Hematopoietic multipotent progenitor cell (in vitro differentiated cells): Measurements from ENCODE around the gene LRRC32. TPM values are rescaled to one million over a fixed set of nuclear protein-coding genes. Genes with fewer than 3 reads are reported as not detected.

Experiments
- DNase-seq, 3 donors: peaks; one replicate each; pipeline ENCODE4 v3.0.0-alpha.2; 2011 to 2015; ENCODE audit warnings: low read depth in 2 of 3, low spot score in 2 of 3
- total RNA-seq: library from RNA; depleted of rRNA; stranded (reverse); fragments of >200 nt; gene quantifications from one replicate; pipeline ENCODE4 v1.2.3, GENCODE V29; 2012

LRRC32 gene, protein sequence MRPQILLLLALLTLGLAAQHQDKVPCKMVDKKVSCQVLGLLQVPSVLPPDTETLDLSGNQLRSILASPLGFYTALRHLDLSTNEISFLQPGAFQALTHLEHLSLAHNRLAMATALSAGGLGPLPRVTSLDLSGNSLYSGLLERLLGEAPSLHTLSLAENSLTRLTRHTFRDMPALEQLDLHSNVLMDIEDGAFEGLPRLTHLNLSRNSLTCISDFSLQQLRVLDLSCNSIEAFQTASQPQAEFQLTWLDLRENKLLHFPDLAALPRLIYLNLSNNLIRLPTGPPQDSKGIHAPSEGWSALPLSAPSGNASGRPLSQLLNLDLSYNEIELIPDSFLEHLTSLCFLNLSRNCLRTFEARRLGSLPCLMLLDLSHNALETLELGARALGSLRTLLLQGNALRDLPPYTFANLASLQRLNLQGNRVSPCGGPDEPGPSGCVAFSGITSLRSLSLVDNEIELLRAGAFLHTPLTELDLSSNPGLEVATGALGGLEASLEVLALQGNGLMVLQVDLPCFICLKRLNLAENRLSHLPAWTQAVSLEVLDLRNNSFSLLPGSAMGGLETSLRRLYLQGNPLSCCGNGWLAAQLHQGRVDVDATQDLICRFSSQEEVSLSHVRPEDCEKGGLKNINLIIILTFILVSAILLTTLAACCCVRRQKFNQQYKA
- 0.27 TPM for total RNA-seq

DNA sequence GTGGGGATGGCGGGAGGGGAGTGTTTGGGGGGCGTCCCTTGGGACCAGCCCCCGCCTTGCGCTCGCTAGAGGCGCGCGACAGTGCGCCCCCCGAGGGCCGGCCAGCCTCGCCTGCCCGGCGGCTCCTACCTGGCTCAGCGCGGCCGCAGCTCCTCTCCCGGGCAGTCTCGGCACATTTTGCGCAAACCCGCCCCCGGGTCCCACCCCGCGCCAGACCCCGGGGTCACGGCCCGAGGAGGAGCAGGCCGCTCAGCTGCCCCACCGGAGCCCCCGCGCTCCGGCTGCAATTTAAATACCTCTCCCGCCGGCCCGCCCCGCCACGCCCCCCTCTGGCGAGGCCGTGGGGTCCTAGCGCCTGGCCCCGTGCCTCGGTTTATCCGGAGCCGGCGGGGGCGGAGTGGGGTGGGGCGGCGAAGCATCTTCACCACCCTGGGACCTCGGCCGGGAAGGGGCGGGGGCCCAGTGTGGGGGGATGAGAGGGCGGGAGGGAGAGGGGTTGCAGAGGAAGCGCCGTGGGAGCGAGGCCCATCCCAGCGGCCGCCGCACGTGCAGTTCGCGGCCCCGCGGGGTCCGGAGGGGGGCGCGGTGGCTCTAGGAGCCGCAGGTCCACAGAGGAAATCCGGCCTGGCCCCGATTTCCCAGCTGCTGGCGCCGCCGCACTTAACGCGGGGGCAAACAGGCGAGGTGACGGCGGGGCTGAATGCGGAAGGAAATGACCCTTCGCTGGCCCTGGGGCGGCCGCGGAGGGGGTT lies at the start of gene LRRC32:
LRRC32 (minus strand) TSS at position 263 of the 752 bp plus-strand sequence. CDS start 4,793 bp downstream, outside the sequence.
- DNase-seq: peak in 2 of 3 donors; percentile 58 to 59

DNA sequence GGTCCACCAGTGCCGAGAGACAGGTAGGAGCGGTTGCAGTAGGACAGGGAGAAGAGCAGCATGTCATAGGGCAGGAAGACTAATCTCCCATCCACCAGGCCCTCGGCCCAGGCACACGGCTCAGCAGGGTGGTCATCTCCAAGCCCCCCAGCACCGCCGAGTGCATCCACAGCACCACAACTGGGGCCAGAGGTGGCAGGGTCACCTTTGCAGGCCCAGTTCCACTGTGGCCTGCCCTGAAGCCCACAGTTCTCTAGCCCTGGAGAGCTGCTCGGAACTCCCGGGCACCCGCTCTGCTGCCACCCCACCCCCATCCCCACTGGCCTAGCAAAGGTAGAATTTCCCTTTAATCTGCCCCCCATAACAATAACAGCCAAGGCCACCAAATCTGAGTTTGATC lies 49.1 kb upstream of the LRRC32 start:
- DNase-seq: no peak

GRCh38 chr11:76719281-76719680 lies 48.7 kb upstream of the LRRC32 start:
- DNase-seq: no peak

DNA sequence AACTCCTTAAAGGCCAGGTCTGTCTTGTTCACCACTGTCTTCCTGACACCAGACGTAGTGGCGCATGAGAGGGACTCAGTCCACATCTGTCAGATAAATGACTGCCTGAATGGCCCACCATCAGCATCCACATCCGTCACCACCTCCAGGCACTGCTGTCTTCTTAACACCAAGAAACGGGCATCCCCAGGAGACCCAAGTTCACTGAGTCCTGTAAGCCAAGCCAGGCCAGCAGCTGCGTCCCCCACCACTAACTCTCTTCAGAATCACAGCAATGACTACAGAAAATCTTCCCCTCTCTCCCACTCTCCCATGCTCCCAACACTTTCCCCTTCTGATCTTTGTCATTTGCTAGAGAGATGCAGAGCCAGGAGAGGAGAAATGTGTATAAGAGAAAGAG lies 47.3 kb upstream of the LRRC32 start:
- no peak for DNase-seq

- no peak for DNase-seq
Measured at GRCh38 chr11:76717369-76717768, 46.8 kb upstream of the LRRC32 start.

- DNase-seq: no peak
Measured at GRCh38 chr11:76716268-76716667, 45.7 kb upstream of the LRRC32 start.

GRCh38 chr11:76714493-76714892 lies 43.9 kb upstream of the LRRC32 start:
- no peak for DNase-seq

GRCh38 chr11:76713499-76713898 lies 43.0 kb upstream of the LRRC32 start:
- DNase-seq: no peak

- no peak for DNase-seq
Measured at GRCh38 chr11:76712125-76712524, 41.6 kb upstream of the LRRC32 start.

DNA sequence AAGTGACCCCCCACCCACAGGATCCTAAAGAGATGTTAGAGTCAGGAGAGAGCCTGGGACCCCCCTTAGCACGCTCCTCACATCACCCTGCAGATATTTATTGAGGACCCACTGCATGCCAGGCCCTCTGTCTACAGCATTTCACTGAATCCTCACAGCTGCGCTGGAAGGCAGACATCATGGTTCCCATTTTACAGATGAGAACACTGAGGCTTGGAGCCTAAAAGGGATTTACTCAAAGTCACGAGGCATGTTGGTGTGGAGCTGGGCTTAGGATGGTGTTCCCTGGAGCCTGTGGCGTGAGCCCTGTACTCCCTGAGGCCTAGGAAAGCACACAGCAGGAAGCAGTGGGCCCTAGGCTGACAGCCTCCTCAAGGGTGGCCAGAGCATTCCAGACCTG lies 39.2 kb upstream of the LRRC32 start:
- DNase-seq: no peak

- DNase-seq: no peak
Measured at GRCh38 chr11:76708972-76709660, 38.6 kb upstream of the LRRC32 start.

- DNase-seq: no peak
Measured at GRCh38 chr11:76707293-76707825, 36.8 kb upstream of the LRRC32 start.

- DNase-seq: no peak
Measured at GRCh38 chr11:76706667-76707066, 36.1 kb upstream of the LRRC32 start.

- DNase-seq: no peak
Measured at GRCh38 chr11:76705826-76706225, 35.3 kb upstream of the LRRC32 start.

DNA sequence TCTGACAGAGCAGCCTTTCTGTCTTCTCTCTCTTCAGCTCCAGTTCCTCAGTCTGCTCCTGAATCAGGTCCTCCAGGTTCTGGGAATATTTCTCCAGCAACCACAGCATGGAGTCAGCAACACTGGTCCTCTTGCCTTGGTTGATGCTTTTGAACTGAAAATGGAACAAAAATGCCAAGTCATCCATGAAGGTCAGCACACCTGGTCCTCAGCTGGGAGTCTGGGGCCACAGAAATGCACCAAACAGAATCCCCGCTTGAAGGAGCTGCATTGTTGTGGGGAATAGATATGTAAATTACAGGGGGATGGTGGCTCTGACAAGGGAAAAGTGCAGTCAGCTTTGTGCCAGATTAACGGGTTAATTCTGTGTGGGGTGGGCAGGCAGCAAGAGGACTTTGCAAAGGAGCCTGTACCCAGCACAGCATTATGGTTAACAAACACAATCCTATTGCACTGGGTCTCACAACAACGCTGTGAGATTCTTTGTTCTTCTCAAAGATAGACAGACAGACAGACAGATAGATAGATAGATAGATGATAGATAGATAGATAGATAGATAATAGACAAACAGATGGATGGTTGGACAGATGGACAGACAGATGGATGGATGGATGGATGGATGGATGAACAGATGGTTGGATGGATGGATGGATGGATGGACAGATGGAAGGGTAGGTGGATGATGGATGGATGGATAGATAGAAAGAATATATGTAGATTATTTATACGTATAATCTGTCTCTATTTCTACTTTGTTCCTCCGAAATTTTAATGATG lies 33.8 kb upstream of the LRRC32 start:
- no peak for DNase-seq

DNA sequence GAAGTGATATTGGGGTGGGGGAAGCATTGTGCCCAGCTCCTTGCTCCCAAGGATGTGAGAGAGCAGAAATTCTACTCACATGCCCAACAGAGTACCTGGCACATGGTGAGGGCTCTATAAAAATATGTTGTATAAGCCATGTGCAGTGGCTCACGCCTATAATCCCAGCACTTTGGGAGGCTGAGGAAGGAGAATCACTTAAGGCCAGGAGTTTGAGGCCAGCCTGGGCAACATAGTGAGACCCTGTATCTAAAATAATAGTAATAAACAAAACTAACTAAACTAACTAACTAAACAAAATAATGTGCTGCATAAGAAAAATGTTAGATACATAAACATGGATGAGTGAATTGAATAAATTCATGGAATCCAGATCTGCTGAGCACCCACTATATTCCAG lies 33.2 kb upstream of the LRRC32 start:
- DNase-seq: no peak

- DNase-seq: no peak
Measured at GRCh38 chr11:76702336-76703128, 32.0 kb upstream of the LRRC32 start.

DNA sequence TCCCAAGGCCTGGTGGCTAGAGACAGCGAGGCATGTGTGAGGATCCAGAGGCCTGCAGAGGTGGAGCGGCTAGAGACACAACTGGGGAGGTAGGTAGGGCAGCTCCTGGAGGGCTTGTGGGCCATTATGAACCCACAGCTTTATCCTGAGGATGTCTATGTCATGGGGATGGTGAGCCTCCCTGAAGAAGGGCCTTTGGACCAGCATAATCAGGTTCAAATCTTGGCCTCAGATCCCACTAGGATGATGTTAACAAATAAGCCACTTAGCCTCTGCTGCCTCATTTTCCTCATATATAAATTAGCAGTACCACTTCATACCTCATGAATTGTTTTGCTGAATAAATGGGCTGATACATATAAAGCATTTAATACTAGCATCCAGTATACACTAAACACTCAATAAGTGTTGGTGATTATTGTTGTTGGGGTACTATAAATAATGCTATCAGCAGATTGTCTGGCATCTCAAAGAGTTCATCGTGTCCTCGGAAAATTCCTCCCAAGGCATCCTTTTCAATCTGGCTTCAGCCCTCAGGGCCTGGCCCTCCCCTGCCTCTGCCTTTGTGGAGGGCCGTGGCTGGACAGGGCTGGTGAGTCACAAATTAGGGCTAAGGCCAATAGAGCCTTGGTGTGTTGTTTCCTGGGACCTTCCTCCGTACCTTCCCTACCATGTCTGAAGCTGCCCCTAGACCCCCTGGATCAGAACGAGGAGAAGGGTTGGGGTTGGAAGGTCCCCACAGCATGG lies 30.9 kb upstream of the LRRC32 start:
- DNase-seq: no peak
